Stimulated activated CD4-positive, alpha-beta T cell treated with anti-CD3 and anti-CD28 coated beads, Interleukin-15, amount 100 ng/mL, for 24 hours (primary cell): ENCODE results near the gene CD300LD.
"Not testable (repeated sequence)": the region's sequence is repeated elsewhere in the genome, so short reads cannot be mapped to it uniquely, and the experiment has no call there.

Source experiments
- DNase-seq: peaks from one replicate; pipeline ENCODE4 v3.0.0-alpha.2; 2020

The CD300LD gene

GRCh38 chr17:74592087-74592990 lies at the start of gene CD300LD:
TSS of gene CD300LD (minus strand) at chr17:74592283. CDS start at chr17:74592202, 81 bp downstream.
- no peak for DNase-seq

GRCh38 chr17:74641224-74641957 lies 49.3 kb upstream of the CD300LD start:
- DNase-seq = no peak

- peak; percentile 11 for DNase-seq
These were observed 47.6 kb upstream of the CD300LD start for GRCh38 chr17:74639704-74640151.

- DNase-seq = no peak
These were observed 45.8 kb upstream of the CD300LD start for GRCh38 chr17:74637926-74638325.

DNA sequence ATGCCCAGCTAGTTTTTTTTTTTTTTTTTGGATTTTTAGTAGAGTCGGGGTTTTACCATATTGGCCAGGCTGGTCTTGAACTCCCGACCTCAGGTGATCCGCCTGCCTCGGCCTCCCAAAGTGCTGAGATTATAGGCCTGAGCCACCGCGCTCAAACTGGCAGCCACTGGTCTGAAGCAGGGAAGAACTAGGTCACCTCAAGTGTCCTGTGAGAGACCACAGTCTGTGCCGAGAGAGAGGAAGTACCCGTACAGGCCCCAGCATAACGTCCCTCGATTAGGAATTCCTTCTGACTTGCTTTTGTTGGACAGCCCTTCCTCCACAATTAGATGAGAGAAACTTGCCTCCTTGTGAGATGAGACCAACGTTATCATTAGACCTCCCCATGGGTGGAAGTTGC lies 45.2 kb upstream of the CD300LD start:
- DNase-seq = no peak

DNA sequence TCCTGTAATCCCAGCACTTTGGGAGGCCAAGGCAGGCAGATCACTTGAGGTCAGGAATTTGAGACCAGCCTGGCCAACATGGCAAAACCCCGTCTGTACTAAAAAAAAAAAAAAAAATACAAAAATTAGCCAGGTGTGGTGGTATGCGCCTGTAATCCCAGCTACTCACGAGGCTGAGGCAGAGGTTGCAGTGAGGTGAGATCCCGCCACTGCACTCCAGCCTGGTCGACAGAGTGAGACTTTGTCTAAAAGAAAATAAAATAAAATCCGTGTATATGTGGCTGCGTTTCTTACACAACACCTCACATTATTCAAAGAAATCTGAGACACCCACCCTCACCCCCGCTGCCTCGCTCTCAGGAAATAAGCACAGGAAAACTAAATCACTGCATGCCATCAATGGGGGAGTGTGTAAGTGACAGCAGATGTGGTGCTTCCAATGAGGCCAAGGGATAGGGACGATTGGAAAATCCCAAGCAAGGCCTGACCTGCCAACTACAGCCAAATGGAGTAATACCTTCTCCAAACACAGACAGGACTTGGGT lies 44.5 kb upstream of the CD300LD start:
- not testable (repeated sequence) for DNase-seq

GRCh38 chr17:74635418-74635817 lies 43.3 kb upstream of the CD300LD start:
- no peak for DNase-seq

DNA sequence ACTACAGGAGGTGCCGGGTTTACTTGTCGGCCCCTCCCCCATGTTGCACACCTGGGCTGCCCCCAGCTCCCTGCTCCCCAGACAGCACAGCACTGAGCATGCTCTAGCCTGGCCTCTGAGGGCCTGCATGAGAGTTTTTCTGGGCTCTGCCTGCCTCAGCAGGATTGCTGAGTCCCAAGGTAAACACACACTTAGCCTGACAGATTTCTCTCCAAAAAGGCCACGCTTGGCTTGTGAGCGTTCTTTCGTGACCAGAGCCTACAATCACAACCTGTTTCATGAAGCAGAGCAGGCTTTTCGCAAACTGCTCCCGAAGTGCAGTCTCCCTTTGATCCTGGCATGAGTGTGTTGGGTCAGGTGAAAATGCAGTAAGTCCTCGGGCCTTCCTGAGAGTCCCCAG lies 41.2 kb upstream of the CD300LD start:
- DNase-seq = no peak

GRCh38 chr17:74632617-74633016 lies 40.5 kb upstream of the CD300LD start:
- DNase-seq = no peak

DNA sequence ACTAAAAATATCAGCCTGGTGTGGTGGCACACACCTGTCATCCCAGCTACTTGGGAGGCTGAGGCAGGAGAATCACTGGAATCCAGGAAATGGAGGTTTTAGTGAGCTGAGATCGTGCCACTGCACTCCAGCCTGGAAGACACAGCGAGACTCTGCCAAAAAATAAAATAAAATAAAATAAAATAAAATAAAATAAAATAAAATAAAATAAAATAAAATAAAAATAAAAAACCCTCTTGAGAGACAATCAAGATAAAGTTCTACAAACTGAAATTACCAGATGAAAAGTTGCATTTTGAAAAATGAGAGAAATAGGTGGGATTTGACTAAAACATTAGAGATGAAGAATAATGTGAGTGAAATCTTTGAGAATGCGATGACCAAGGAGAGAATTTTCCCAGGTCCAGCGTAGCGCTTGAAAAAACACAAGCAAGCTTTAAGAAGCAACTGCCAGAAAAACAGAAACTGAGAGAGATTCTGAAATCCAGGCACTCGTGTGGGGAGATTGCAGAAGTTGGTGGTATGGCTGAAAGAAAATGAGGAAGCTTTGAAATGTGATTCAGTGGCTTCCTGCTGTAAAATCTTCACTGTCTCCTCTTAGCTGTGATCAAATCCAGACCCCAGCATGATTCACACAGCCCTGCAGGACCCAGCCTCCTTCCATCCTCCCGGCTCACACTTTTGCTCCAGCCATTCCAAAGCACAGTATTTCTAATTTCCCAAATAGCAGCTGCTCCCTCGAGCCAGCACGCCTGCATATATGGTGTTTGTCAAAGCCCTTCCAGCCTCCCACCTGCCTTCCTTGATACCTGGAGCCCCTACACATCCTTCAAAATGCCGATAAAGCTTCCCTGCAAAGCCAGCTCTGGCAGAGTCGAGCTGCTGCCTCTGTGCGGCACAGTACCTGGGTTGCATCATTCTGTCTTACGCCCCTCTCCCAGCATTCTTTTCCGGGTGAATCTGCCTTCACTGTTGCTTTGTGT lies 39.7 kb upstream of the CD300LD start:
- no peak for DNase-seq

DNA sequence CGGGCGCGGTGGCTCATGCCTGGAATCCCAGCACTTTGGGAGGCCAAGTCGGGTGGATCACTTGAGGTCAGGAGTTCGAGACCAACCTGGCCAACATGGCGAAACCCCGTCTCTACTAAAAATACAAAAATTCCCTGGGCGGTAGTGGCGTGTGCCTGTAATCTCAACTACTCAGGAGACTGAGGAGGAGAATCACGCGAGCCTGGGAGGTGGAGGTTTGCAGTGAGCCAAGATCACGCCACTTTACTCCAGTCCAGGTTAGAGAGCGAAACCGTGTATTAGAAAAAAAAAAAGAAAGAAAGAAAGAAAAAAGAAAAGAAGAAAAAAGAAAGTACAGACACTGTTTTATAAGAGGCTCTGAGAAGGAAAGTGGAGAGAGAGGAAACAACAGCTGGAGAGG lies 38.2 kb upstream of the CD300LD start:
- DNase-seq = not testable (repeated sequence)

- no peak for DNase-seq
These were observed 33.6 kb upstream of the CD300LD start for GRCh38 chr17:74625661-74626060.

DNA sequence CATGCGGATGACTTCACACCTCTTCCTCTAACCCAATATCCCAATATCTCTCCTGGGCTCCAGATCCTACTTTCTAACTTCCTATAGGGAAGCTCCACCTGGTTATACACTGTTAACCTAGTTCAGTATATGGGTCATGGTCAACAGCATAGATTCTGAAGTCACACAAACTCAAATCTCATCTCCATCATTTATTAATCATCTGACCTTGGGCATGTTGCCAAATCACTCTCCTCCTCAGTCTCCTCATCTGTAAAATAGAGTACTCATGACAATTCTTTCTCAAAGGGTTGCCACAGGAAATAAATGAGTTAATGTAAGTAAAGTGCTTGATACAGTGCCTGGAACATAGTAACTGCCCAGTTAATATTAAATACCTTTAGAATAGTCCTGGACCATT lies 32.0 kb upstream of the CD300LD start:
- DNase-seq = no peak

DNA sequence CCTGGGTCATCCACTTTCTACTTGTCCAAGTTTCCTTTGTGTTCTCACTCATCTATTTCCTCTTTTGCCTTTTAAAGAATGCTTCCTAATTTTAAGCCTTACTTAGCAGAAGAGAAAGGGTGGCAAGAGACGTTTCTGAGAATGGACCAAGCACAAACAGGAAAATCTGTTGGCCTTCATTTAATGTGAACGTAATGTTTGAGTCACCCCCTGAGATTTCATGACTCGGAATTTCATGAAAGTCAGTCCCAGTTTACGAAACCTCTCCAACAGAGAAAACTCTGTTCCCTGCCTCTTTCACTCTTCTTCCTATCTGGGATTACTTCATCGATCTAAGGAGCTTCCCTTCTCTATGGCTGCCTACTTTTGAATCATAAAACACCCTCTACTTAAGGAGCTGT lies 31.6 kb upstream of the CD300LD start, which contains the start of gene CD300E:
Gene CD300E, minus strand, starts transcription at position 46 of the 401 bp plus-strand sequence. CDS start 117 bp downstream, outside the sequence.
- DNase-seq = no peak

DNA sequence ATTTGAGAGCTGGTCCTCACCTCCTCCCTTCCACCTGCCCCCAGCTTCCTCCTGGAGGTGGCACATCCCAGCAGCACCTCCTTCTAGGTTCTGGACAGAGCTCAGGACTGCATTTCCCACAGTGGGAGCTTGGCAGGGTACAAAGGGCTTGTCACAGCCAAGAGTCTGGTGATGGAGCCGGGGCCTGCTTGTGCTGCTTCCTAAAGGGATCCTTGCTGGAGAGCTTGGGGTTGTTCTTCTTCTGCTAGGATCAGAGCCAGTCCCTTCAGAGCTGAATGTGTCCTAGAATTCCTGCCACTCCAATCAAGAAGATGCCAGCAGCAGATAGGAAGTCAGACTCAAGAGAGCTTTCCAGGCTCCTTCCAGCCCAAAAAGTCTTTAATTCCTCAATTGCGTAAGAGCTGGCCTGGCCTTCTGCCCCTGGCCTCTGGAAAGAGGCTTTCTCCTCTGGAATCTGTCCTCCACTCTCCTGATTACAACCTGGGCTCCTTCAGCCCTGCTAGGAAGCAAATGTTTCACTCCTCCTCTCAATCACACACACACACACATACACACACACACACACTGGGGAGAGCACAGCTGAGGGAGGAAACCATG lies 27.1 kb upstream of the CD300LD start:
- DNase-seq = no peak

- DNase-seq = no peak
These were observed 26.4 kb upstream of the CD300LD start for GRCh38 chr17:74618451-74618850.

- DNase-seq = no peak
These were observed 24.6 kb upstream of the CD300LD start for GRCh38 chr17:74616696-74617095.

DNA sequence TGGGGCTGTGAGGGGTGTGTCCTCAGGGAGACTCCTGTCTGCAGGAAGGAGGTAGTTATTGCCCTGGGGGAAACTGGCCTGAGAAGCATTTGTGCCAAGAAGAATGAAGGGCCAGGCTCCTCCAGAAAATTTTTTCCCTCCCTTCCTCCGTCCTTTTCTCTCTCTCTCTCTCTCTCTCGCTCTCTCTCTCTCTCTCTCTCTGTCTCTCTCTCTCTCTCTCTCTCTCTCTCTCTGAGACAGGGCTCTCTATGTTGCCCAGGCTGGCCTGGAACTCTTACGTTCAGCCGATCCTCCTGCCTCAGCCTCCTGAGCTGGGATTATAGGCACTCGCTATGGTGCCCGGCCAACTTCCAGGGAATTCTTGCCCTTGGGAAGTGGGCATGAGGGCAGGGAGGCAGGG lies 20.0 kb upstream of the CD300LD start:
- DNase-seq = no peak

DNA sequence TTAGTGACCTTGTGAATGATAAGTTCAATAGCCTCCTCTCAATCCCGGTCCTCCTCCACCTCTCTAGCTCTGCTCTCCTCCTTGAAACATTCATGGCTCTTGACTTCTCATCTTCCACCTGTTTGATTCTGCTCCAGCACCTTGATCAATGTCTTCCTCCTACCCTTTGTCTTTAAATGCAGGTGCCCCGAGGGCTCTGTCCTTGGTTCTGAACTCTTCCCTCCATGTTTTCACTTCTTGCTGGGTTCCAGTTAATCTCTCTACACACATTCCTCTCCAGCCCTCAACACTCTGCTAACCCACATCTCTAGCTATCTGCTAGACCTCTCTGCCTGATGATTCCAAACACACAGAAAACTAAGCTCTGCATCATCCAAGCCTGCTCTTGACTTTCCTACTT lies 18.0 kb upstream of the CD300LD start:
- DNase-seq = no peak

DNA sequence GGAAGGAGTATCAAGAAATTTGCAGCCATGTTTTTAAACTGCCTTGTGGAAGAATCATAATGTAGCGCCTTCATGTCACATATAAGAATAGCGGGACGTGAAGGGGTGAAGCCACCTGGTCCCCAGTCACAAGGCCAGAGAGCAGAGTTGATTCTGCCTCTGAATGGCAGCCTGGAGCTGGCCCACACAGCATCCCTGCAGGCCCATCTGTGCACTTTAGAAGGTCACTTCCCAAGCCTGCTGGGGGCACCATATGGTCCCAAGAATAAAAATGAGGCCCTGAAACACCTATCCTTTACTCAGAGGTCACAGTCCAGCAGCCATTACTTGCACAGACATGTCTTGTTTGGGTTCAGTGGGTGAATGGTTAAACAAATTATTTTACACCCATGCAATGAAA lies 16.4 kb upstream of the CD300LD start:
- no peak for DNase-seq

DNA sequence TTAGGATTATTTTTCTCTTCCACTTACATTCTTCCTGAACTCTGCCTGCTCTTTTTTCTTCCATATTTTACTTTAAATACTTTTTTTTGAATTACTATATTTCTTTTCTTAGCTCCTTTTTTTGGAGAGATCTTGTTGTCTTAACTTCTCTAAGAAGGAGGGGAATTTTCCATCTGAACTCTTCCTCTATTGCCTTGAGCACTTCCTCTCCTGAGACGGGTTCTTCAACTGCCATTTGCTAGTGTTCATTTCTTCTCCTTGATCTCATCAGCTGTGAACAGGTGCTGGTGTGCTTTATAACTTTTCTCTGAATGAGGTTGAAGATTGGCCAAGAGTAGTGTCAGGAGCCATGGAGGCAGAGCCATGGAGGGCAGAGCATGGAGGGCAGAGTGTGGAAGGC lies 15.1 kb upstream of the CD300LD start:
- DNase-seq = no peak

DNA sequence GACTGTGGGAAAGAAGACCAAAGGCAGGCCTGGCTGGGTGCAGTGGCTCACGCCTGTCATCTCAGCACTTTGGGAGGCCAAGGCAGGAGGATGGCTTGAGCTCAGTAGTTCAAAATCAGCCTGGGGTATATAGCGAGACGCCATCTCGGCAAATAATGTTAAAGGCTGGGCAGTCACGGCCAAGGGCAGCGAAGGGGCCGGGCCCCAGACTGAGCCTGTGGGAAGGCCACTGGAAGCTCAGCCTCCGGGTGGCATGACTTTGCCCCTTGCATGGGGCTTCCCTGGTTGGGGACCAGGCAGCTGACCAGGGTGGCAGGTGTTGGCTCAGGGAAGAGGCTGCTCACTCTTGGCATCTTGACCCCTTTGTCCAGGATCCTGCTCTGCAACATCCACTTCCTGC lies 14.0 kb upstream of the CD300LD start:
- no peak for DNase-seq
